NCI-H748 treated with DMSO at 0.1 percent for 48 hours (cell line): ENCODE data around the gene LNPEP.

Experiments
- DNase-seq: peaks from one replicate; lab custom pipeline; 2025; lab: John Stamatoyannopoulos, UW

LNPEP gene

DNA sequence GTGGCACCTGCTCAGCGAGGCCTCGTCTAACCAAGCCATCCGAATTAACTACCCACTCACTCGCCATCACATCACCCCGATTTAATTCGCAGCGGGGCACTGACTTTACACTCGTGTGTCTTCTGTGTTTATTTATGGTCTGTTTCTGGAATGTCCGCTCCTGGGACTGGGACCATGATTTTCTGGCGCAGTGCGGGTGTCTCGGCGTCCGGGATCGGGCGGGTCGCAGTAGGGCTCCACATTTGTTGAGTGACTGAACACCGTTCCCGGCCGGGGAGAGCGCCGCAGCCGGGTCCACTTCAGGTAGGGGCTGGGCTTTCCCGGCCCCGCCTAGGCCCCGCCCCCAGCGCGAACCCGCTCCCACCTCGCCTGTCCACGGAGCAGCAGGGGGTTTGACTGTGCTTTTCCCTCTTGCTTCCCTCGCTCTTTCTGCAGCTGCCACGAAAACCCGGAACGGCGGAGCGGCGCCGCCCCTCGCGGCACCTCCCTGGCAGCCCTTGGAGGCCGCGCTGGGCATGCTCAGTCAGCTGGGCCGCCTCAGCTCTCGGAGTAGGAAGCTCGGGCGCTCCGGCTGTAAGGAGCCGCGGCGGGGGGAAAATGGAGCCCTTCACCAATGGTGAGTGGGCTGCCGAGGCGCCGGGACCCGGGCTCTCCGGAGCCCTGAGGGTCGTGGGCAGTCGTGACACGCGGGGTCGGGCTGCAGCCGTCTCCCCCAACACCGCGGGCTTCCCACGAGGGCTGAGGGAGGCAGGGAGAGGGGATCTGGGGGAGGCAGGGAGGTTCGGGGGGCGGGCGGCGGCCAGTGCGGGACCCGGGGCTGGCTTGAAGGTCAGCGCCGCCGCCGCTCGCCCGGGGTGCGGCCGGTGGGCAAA, at the start of gene LNPEP:
TSS of gene LNPEP (plus strand) at position 522 of the 872 bp plus-strand sequence. CDS start at position 598, 76 bp downstream.
- DNase-seq, result peak; percentile 90

DNA sequence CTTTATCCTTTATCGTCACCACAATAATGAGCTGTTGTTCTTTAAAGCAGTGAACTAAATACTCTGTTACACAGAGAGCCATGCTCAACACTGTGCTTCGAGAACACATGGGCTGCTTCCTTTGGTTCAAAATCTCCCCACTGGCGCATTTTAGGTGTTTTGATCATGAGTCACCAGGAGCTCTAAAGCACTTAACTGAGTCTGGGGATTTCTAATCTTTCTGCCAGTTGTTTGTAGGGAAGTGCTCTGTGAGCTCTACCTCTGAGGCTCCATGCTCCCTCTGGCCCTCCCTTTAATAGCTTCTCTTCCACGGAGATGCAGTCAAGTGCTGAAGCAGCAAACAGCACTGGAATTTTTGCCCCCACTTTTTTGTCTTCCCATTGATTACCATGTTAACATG, 42.5 kb upstream of the LNPEP start:
- no peak for DNase-seq

DNA sequence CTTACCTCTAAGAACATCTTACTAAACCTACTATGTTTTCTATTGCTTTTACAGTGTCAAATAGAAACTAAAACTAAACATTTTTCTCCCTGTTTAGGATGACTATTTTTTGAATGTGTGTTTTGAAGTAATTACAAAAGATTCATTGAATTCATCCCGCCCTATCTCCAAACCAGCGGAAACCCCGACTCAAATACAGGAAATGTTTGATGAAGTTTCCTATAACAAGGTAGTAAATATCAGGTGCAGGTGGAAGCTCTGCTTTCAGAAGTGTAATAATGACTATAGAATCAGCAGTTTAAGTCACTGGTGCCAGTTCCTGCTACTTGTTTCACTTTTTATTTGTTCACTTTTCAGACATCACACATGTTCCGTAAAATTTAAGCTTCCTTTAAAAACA, 39.6 kb upstream of the LNPEP start:
- DNase-seq, result no peak

DNA sequence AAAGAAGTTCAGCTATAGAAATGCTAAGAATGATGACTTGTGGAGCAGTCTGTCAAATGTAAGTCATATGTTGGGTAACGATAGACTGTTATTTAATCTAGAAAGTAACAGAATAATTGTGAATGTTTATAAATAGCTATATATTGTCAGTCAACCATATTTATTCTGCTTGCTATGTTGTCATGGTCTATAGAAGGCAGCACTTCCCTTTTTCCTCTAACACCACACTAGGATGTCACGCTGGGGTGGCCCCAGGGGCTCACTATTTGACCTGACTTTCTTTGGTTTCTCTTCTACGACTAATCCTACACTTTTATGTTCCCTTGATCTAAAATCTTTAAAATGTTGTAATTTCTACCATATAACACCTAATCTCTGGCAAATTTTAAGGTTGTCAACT, 39.1 kb upstream of the LNPEP start:
- DNase-seq, result no peak

DNA sequence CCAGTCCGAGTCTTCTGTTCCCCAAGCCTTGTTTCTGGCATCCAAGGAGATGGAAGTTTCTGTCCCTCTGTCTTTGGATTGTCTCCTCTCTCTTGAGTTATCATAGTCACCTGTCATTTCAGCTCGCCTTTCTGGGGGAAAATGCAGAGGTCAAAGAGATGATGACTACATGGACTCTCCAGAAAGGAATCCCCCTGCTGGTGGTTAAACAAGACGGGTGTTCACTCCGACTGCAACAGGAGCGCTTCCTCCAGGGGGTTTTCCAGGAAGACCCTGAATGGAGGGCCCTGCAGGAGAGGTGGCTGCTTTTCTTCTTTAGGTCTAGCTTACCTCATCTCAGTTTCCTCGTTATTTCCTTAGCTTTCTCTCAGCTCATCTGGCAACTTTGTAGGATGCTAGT, 34.5 kb upstream of the LNPEP start:
- no peak for DNase-seq

DNA sequence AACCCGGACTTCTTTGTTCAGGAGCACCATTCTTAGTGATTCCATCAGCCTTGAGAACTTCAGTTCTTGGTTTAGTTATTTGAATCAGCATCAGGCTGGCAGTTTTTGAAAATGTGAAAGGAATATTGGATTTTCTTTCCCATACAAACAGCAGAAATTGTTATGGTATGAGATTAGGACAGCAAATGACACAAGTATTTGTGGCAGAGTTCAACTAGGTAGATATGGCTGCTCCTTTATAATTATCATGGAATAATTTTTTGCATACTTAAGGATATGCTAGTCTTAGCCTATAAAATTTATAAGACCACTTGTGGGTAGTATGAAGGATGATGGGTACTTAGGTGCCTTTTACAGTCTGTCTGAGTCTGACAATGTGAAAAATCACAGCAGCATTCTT, 34.0 kb upstream of the LNPEP start:
- DNase-seq, result no peak

DNA sequence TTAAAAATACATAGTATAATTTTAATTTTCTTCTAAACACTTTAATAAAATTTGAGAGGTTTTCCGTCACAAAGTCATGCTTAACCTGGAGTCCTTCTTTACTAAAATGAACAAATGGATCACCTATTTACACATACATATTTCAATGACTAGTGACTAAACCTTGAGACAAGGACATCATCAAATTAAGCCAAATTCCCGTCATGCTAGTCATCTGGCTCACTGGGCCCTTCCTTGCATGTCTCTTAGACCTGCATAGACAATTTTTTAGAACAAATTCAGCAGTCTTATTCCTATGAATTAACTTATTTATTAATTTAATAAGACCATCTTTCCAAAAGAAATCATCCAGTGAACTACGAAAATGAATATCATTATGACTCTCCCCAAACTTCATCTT, 33.0 kb upstream of the LNPEP start:
- no peak for DNase-seq

DNA sequence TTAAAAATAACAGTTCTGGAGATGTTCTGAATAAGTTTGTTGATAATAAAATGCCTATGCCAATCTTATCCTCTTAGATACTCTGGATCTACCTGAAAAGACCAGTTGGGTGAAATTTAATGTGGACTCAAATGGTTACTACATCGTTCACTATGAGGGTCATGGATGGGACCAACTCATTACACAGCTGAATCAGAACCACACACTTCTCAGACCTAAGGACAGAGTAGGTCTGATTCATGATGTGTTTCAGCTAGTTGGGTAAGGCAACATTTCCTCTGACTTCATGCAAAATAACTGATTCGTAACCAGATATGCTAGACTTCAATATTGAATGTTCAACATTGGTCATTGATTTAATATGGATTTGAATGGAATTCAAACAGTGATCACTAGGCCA, 32.6 kb upstream of the LNPEP start:
- no peak for DNase-seq

DNA sequence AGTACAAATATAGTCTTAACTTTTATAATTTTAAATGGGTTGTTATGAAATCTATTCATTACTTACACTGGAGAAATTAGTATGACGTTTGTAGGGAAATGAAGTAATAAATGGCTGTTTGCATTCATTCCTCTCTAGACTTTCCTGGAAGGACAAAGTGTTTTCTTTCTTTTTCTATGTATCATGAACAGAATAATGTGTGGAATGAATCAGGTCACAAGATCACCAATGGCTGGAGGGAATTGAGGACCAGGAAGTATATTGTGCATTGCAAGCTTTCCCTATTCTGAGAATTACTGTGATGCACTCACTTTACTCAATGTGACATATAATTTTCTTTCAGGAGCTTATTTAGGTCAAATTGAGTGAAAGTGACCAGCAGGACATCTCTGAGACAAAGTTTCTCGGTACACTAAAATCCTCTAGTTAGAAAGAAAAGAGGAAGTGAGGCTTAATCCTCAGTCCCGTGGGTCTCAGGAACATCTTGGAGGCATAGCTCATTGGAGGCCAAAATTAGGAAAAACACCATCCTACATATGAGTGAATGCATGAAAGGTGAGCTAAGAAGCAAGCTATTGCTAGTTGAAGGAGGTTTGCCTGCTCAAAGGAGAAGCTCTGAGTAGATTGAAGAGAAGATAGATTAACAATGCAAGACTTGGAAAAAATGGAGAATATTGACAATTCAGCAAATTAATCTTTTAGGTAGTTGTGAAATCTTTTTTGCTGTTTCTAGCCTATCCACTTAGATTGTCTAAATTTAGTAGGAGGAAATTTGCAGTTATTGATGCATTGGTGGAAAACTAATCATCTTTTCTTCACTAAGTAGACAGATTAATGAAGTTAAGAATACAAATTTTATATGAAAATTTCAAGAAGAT, 31.6 kb upstream of the LNPEP start:
- DNase-seq, result no peak

DNA sequence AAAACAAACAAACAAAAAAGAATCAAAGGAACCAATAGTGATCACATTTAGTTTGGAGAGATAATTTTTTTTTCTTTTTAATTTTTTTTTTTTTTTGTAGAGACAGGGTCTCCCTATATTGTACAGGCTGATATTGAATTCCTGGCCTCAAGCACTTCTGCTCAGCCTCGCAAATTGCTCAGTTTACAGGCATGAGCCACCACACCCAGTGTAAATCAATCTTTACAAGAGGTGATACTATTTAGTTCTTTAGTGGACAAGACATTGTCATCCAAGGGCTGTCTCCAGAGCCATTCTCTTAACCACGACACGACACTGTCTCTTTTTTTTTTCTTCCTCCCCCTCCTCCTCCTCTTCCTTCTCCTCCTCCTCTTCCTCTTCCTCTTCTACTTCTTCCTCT, 30.0 kb upstream of the LNPEP start:
- DNase-seq, result no peak

DNA sequence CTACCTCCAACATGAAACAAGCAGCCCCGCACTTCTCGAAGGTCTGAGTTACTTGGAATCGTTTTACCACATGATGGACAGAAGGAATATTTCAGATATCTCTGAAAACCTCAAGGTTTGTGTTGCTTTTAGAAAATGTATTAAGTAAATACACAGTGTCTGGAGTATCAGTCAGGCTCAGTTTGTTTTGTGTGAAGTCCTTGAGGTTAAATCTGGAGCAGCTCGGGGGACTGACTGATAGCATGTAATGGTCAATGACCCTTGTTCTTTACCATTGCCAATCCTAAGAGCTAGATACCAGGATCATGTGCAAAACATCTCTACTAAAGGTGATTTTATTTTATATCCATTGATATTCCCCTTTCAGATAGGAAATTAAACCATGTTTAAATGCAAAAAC, 26.9 kb upstream of the LNPEP start:
- no peak for DNase-seq

DNA sequence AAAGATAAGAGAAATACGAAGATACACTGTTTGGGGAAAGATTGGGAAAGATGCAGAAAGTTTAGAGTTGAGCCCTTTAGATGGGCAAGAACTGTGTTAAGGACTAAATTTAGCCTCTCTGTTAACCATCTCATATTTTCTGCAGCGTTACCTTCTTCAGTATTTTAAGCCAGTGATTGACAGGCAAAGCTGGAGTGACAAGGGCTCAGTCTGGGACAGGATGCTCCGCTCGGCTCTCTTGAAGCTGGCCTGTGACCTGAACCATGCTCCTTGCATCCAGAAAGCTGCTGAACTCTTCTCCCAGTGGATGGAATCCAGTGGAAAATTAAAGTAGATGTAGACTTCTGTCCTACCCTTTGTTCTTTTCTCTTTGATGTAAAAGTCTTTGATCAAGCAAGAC, 26.4 kb upstream of the LNPEP start:
- no peak for DNase-seq

DNA sequence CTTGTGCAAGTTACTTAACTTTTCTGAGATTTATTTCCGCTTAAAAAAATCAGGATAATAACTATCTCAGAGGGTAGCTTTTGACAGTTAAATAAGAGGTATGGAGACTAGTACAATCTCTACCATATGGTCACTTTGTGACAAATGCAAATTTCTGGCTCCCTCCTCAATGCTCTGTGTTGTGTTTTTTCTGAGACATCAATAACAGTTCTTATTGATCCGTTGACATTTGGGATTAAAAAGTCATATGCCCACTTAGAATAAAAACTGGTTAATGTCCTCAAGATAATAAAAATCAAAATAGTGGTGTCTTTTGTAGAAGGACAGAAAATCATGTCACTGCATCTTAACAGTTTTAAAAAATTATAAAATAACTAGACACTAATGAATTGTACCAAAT, 24.7 kb upstream of the LNPEP start:
- DNase-seq, result no peak

DNA sequence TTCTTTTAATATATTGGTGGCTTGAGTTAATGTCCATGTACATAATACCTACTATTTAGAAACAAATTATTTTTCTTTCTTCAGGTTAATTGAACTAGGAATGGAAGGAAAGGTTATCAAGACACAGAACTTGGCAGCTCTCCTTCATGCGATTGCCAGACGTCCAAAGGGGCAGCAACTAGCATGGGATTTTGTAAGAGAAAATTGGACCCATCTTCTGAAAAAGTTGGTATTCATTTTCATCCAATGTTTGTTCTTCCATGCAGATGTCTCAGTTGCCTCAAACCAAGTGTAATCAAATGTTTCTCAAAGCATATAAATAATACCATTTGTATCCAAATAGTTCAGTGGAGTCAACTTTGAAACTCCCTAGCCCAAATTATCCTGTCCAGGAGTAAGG, 22.6 kb upstream of the LNPEP start:
- DNase-seq, result no peak

DNA sequence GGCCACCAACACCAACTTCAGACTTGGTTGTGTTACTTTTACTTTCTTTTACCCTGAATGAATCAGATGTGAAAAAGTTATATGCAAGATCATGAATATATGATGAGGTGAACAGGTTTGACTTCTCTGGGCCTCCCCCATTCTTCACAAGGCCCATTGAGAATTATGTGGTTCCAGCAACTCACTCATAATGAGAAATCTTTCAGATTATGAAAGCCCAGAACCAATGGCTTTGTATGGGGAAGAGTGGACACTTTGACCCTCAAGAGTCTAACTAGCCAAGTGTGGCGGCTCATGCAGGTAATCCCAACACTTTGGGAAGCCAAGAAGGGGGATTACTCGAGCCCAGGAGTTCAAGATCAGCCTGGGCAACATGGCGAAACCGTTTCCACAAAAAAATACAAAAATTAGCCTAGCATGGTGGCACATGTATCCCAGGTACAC, 16.1 kb upstream of the LNPEP start:
- DNase-seq, result no peak

DNA sequence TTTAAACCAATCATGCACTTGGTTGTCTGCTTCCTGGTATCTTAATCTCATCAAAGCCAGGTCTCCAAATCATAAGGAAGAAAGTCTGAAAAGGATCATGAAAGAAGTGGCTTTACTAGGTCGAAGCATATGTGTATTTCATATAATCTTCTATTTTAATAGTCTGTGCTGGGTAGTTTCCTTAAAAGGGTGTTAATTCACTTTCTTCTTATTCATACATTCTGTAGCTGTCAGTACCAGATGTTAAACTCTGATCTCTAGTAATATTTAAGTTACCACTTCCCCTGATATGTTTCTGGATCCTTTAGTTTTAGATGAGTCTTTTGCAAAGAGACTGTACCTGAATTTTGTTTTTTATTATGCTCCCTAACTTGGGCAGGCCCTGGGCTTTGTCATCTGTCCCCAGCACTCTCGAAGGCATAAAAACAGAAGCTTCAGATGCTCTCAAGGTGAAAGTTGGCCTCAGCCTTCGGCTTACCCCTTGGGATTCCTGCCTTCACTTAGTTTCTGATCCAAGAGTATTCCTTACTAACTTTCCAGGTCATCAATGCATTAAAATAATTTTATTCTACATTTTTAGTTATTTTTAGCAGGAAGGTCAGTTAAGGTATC, 15.0 kb upstream of the LNPEP start:
- no peak for DNase-seq

DNA sequence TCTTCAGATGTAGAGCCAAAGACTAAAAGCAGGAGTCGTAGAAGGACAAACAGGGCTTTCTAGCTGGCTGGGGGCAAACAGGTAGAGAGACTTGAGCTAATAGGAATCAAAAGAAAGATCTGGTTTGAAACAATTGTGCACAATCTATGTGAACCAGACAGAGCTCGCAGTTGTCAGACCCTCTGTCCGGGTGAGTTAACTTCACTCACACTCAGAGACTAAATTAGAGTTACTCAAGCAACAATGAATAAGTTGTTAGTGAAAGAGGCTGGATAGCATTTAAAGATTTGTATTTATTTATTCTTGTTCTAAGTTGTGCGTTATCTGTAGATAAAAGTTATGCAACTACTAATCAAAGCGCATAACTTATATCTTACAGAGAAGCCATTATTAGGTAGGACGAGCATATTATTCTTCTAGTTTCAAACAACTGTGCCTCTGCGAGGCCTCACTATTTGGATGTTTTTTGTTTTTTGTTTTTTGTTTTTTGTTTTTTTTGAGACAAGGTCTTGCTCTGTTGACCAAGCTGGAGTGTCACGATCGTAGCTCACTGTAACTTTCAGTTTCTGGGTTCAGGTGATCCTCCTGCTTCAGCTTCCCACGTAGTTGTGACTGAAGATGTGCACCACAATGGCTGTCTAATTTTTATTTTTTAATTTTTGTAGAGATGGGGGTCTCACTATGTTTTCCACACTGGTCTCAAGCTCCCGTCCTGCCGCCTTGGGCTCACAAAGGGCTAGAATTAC, 13.2 kb upstream of the LNPEP start:
- no peak for DNase-seq

DNA sequence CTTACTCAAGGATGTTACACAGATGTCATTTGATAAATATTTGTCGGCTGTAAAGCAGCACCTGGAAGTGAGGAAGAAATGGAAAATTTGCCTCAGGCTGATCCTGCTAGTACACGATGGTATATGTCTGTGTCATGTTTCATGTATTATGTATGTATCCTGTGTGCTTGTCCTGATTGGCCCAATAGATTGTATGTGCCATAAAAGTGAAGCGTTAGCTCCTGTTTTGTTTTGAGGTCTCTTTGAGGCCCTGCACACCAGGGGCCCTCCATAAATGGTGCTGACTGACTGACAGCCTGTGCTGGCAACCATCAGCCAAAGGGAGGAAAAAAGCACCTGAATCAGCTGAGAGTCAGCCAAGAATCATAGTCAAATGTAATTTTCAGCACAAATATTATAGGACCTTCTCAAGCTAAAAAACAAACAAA, 11.8 kb upstream of the LNPEP start:
- no peak for DNase-seq

DNA sequence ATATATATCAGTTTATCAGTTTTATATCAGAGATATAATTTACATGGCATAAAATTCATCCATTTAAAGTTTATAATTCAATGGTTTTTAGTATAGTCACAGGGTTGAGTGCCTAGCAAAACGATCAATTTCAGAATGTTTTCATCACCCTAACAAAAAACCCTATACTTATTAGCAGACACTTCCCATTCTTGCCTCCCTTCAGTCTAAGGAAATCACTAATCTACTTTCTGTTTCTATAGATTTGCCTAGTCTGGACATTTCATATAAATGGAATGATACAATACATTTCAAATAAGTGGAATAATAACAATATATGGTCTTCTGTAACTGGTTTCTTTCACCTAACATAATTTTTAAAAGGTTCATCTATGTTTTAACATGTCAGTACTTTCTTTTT, 9.6 kb upstream of the LNPEP start:
- no peak for DNase-seq

DNA sequence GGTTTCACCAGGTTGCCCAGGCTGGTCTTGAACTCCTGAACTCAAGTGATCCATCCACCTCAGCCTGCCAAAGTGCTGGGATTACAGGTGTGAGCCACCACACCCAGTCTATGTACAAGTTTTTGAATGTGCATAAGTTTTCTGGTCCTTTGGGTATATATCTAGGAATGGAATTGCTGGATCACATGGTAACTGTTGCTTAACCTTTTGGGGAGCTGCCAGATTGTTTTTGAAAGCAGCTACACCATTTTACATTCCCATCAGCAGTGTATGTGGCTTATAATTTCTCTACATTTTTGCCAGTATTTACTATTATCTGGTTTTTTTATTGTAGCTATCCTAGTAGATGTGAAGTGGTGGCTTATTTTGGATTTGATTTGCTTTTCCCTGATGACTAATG, 8.9 kb upstream of the LNPEP start:
- no peak for DNase-seq

DNA sequence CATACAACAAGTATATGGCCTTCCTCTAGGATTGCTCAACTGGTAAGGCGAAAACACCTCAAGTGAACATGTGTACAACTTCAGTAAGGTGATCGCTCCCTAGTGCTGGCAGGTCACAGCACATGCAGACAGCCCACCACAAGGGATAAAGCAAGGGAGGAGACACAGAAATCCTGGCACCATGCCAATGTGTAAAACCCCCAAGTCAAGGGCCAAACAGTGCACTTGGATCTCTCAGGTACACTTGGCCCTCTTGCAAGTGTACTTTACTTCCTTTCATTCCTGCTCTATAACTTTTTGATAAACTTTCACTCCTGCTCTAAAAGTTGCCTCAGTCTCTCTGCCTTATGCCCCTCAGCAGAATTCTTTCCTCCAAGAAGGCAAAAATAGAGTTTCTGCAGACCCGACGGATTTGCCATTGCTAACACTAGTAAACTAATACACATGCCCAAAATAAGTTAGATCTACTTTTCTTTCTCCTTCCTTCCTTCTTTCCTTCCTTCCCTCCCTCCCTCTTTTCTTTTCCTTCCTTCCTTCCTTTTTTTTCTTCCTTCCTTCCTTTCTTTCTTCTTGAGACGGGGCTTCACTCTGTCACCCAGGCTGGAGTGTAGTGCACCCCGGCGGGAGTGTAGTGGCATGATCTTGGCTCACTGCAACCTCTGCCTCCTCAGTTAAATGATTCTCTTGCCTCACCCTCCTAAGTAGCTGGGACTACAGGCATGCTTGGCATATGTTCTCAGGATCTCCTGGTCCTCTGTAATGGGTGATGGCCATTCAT, 6.8 kb upstream of the LNPEP start:
- no peak for DNase-seq
